Measurements from ENCODE around the gene MALT1.
"Not testable (repeated sequence)": the region's sequence is repeated elsewhere in the genome, so short reads cannot be mapped to it uniquely, and the experiment has no call there.

The MALT1 gene

DNA sequence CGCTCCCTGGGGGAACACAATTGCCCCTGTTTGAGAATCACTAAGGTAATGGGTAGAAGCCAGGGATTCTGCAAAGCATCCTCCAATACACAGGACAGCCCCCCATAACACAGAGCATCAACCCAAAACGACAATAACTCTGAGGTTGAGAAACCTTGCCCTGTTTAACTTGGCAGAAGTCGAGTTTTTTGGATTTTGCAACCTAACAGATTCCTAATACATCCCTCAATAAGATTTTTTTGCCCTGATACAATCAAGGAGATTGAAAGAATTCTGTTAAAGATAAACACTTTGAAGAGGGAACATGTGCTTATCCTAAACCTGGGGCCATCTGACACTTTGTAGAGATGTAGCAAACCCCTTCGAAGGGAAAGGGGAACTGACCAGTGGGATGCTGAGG is 100.9 kb downstream of the MALT1 start:
- peaks cover 1% of the 10 kb centered on the region; the same call in 1 of the 2 replicates for H3K4me1 ChIP-seq (ENCODE audit: control insufficient read depth, insufficient read depth, low read length)
- DNase-seq (ENCODE audit: low read depth, low spot score), result no peak
- no peaks in the 10 kb centered on the region for H3K36me3 ChIP-seq (ENCODE audit: control insufficient read depth, insufficient read depth, low read length)
- no peak overlapping the region for H3K27ac ChIP-seq (ENCODE audit: low read length)
- no CpG with 5 or more reads among the region's 4 CpGs for WGBS (ENCODE audit: insufficient coverage, insufficient read length)
- no peak overlapping the region for H3K4me3 ChIP-seq (ENCODE audit: low read length)
- no peaks in the 10 kb centered on the region for H3K9me3 ChIP-seq (ENCODE audit: control insufficient read depth, insufficient read depth, low read length)
- no peaks in the 10 kb centered on the region for H3K27me3 ChIP-seq (ENCODE audit: control insufficient read depth, insufficient read depth, low read length)

DNA sequence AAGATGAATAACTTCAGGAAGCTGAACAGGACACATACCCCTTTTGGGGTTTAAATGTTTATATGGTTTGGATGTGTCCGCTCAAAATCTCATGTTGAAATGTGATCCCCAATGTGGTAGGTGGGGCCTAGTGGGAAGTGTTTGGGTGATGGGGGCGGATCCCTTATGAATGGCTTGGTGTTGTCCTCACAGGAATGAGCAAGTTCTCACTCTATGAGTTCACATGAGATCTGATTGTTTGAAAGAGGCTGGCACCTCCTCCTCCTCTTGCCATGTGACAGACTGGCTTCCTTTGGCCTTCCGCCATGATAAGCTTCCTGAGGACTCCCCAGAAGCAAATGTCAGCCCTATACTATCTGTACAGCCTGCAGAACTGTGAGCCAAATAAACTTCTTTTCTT is 104.8 kb downstream of the MALT1 start:
- DNase-seq (ENCODE audit: low read depth, low spot score), result no peak
- H3K4me1 ChIP-seq (ENCODE audit: control insufficient read depth, insufficient read depth, low read length), result no peaks in the 10 kb centered on the region
- no peaks in the 10 kb centered on the region for H3K36me3 ChIP-seq (ENCODE audit: control insufficient read depth, insufficient read depth, low read length)
- no peak overlapping the region for H3K27ac ChIP-seq (ENCODE audit: low read length)
- H3K4me3 ChIP-seq (ENCODE audit: low read length), result no peak overlapping the region
- H3K27me3 ChIP-seq (ENCODE audit: control insufficient read depth, insufficient read depth, low read length), result no peaks in the 10 kb centered on the region
- WGBS (ENCODE audit: insufficient coverage, insufficient read length), result no CpG with 5 or more reads among the region's 3 CpGs
- H3K9me3 ChIP-seq (ENCODE audit: control insufficient read depth, insufficient read depth, low read length), result no peaks in the 10 kb centered on the region

DNA sequence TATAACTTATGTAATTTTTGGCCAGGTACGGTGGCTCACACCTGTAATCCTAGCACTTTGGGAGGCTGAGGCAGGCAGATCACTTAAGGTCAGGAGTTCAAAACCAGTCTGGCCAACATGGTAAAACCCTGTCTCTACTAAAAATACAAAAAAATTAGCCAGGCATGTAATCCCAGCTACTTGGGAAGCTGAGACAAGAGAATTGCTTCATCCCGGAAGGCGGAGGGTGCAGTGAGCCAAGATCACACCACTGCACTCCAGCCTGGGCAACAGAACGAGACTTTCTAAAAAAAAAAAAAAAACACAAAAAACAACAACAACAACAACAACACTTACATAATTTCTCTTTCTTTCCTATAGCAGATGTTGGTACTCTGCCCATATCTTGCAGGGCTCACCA is 105.3 kb downstream of the MALT1 start:
- not testable (repeated sequence) for DNase-seq (ENCODE audit: low read depth, low spot score); H3K27ac ChIP-seq (ENCODE audit: low read length); H3K27me3 ChIP-seq (ENCODE audit: control insufficient read depth, insufficient read depth, low read length); H3K4me3 ChIP-seq (ENCODE audit: low read length); H3K36me3 ChIP-seq (ENCODE audit: control insufficient read depth, insufficient read depth, low read length); H3K9me3 ChIP-seq (ENCODE audit: control insufficient read depth, insufficient read depth, low read length); H3K4me1 ChIP-seq (ENCODE audit: control insufficient read depth, insufficient read depth, low read length)
- no CpG with 5 or more reads among the region's 4 CpGs for WGBS (ENCODE audit: insufficient coverage, insufficient read length)

DNA sequence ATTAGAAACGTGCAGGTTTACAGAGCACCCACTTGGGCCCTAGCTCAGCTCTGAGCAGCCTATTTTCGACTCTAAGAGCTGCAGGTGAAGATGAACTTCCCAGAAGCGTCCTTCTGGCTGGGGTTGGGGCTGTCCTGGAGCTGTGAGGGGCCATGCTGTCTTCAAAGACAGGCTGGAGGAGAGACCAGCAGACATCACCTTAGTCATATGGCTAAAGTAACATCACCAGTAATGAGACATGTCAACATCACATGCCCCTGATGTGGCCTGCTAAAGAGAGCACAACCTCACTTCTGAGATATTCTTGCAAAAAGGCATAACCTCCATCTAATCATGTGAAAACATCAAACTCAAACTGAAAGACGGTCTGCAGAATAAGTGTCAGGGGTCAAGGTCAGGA is 106.2 kb downstream of the MALT1 start:
- WGBS (ENCODE audit: insufficient coverage, insufficient read length), result no CpG with 5 or more reads among the region's 4 CpGs
- H3K4me1 ChIP-seq (ENCODE audit: control insufficient read depth, insufficient read depth, low read length), result 0 out of 2 replicates have a peak, but pooled peaks cover 3% of the 10 kb centered on the region
- no peak overlapping the region for H3K4me3 ChIP-seq (ENCODE audit: low read length)
- no peaks in the 10 kb centered on the region for H3K36me3 ChIP-seq (ENCODE audit: control insufficient read depth, insufficient read depth, low read length)
- H3K27ac ChIP-seq (ENCODE audit: low read length), result no peak overlapping the region
- H3K27me3 ChIP-seq (ENCODE audit: control insufficient read depth, insufficient read depth, low read length), result no peaks in the 10 kb centered on the region
- no peak for DNase-seq (ENCODE audit: low read depth, low spot score)
- H3K9me3 ChIP-seq (ENCODE audit: control insufficient read depth, insufficient read depth, low read length), result no peaks in the 10 kb centered on the region

DNA sequence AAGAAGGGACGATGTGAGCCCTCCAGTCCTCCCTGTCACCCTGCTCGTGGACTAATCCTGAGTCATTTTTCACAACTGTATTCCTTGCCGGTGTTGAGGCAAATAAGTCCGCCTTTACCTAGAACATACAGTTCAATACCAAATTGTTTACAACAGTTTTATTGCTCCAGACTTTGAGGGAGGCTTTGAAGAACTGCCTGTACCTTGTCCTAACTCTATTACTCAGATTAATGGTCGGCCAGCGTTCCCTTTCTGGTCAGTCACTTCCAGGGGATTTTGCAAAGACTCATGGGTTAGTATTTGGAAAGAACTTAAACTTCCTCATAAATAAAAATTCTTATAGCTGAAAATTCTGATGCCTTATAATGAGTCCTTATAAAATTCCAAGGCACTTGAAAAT is 108.3 kb downstream of the MALT1 start:
- Histone ChIP-seq H3K4me1 (ENCODE audit: control insufficient read depth, insufficient read depth, low read length) (peaks cover 6% of the 10 kb centered on the region; the same call in 1 of the 2 replicates), H3K36me3 (ENCODE audit: control insufficient read depth, insufficient read depth, low read length) (no peaks in the 10 kb centered on the region), H3K9me3 (ENCODE audit: control insufficient read depth, insufficient read depth, low read length) (no peaks in the 10 kb centered on the region), H3K27me3 (ENCODE audit: control insufficient read depth, insufficient read depth, low read length) (no peaks in the 10 kb centered on the region), H3K27ac (ENCODE audit: low read length) (no peak overlapping the region), H3K4me3 (ENCODE audit: low read length) (no peak overlapping the region)
- no CpG with 5 or more reads among the region's 6 CpGs for WGBS (ENCODE audit: insufficient coverage, insufficient read length)
- DNase-seq (ENCODE audit: low read depth, low spot score), result no peak

DNA sequence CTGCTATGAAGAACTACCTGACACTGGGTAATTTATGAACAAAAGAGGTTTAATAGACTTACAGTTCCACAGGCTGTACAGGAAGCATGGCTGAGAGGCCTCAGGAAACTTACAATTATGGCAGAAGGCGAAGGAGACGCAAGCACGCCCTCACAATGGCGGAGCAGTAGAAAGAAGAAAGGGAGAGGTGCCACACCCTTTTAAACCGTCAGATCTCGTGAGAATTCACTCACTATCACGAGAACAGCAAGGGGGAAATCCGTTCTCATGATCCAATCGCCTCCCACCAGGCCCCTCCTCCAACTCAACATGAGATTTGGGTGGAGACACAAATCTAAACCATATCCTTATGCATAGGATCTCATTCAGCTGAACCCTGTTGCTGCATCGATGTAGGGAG is 108.8 kb downstream of the MALT1 start:
- no CpG with 5 or more reads among the region's 10 CpGs for WGBS (ENCODE audit: insufficient coverage, insufficient read length)
- H3K9me3 ChIP-seq (ENCODE audit: control insufficient read depth, insufficient read depth, low read length), result no peaks in the 10 kb centered on the region
- no peaks in the 10 kb centered on the region for H3K36me3 ChIP-seq (ENCODE audit: control insufficient read depth, insufficient read depth, low read length)
- no peaks in the 10 kb centered on the region for H3K27me3 ChIP-seq (ENCODE audit: control insufficient read depth, insufficient read depth, low read length)
- no peak for DNase-seq (ENCODE audit: low read depth, low spot score)
- peaks cover 8% of the 10 kb centered on the region; the same call in 1 of the 2 replicates for H3K4me1 ChIP-seq (ENCODE audit: control insufficient read depth, insufficient read depth, low read length)
- no peak overlapping the region for H3K4me3 ChIP-seq (ENCODE audit: low read length)
- no peak overlapping the region for H3K27ac ChIP-seq (ENCODE audit: low read length)

DNA sequence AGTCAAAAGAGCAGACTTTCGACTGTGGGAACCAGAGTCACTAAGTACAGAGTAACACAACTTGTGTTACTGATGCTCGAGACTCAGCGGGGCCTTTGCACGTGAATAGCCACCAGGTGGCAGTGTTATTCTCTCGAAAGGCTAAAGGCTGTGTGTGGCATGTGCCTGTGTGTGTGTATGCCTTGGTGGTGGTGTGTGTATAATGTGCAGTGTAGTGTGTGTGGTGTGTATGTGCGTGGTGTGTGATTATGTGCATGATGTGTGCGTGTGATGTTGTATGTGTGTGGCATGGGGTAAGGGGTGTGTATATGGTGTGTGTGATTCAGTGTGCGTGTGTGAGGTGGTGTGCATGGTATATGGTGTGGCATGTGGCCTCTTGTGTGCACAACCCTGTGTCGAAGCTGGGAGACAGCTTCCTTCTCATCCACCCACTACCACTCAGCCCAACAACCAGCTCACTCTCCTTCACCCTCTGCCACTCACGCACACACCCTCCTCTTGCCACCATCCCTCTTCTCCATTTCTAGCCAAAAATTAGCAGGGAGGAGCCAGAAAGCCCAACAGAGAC is 110.4 kb downstream of the MALT1 start:
- Histone ChIP-seq H3K4me1 (ENCODE audit: control insufficient read depth, insufficient read depth, low read length) (peaks cover 11% of the 10 kb centered on the region; the same call in 1 of the 2 replicates), H3K27me3 (ENCODE audit: control insufficient read depth, insufficient read depth, low read length) (no peaks in the 10 kb centered on the region), H3K9me3 (ENCODE audit: control insufficient read depth, insufficient read depth, low read length) (no peaks in the 10 kb centered on the region), H3K36me3 (ENCODE audit: control insufficient read depth, insufficient read depth, low read length) (no peaks in the 10 kb centered on the region), H3K27ac (ENCODE audit: low read length) (no peak overlapping the region), H3K4me3 (ENCODE audit: low read length) (no peak overlapping the region)
- 100% methylated on average over 2 of the region's 10 CpGs for WGBS (ENCODE audit: insufficient coverage, insufficient read length)
- peak; percentile 70 for DNase-seq (ENCODE audit: low read depth, low spot score)

DNA sequence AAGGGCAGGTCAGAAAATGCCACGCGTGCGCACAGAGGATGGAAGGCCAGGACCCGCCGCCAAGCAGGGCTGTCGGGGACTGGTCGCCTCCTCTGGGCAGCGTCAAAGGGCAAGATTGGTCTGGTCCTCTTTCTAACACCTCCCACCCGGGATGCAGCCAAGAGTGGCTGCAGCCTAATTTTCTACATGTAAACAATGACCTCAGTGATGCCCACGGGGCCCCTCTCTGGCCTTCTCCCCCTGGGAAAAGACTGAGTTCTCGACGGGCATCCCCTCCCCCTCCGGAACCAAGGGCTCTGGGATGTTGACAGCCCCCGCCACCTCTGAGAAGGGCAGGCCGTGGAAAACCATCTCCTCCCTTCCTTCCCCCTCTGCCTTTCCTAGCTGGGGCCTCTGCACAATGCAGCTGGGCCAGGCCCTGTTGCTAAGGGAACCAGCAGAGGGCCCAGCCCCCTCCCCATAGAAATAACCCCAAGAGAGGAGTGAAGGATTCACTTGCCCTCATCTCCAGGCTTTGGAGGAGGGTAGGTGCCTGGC is 113.4 kb downstream of the MALT1 start:
- no peak for DNase-seq (ENCODE audit: low read depth, low spot score)
- Histone ChIP-seq H3K36me3 (ENCODE audit: control insufficient read depth, insufficient read depth, low read length) (no peaks in the 10 kb centered on the region), H3K27ac (ENCODE audit: low read length) (no peak overlapping the region), H3K4me3 (ENCODE audit: low read length) (no peak overlapping the region), H3K4me1 (ENCODE audit: control insufficient read depth, insufficient read depth, low read length) (peaks cover 13% of the 10 kb centered on the region; the same call in 1 of the 2 replicates), H3K9me3 (ENCODE audit: control insufficient read depth, insufficient read depth, low read length) (no peaks in the 10 kb centered on the region), H3K27me3 (ENCODE audit: control insufficient read depth, insufficient read depth, low read length) (no peaks in the 10 kb centered on the region)
- no CpG with 5 or more reads among the region's 15 CpGs for WGBS (ENCODE audit: insufficient coverage, insufficient read length)

DNA sequence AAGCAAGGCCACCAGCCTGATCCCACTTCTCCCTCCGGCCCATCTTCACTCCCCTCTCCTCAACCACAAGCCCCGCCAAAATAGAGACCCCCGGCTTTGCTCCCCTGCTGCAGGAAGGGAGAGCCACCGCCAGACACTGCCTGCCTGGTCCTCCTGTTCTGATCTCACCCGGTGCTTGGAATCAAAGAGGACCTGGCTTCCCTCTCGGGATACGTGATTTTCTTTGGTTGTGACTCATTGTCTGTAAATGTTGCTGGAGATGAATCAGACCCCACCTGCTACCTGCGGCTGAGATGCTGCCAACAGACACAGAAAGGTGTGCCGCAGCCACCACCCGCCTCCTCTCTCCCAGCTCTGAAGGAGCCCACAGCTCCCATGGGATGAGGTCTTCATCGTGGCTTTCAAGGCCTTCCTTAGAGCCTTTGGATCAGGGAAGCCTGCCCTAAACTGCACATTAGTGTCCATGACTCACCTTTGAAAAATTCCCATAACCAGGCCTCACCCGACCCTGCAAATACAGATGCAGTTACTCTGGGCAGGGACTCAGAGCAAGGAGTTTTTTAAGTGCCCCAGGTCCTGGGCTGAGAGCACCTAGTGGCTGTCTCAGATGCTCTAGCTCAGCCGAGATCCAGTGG is 114.0 kb downstream of the MALT1 start:
- no peak overlapping the region for H3K27ac ChIP-seq (ENCODE audit: low read length)
- H3K4me1 ChIP-seq (ENCODE audit: control insufficient read depth, insufficient read depth, low read length), result peaks cover 16% of the 10 kb centered on the region; the same call in 1 of the 2 replicates

DNA sequence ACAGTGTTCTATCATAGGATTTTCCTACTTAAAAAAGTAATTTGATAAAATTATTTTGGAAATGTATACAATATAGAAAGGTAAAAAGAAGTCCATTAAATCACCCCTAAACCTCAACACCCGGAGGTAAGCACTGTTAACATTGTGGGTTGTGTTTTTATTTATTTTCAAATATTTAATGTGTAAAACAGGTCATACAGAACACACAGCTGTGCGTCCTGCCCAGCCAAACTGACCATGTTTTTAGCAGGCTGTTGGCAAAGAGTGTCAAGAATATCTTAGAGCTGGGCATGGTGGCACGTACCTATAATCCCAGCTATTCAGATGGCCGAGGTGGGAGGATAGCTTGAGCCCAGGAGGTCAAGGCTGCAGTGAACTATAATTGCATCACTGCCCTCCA is 114.6 kb downstream of the MALT1 start:
- H3K9me3 ChIP-seq (ENCODE audit: control insufficient read depth, insufficient read depth, low read length), result no peaks in the 10 kb centered on the region
- H3K27ac ChIP-seq (ENCODE audit: low read length), result no peak overlapping the region
- H3K4me3 ChIP-seq (ENCODE audit: low read length), result no peak overlapping the region
- no peak for DNase-seq (ENCODE audit: low read depth, low spot score)
- H3K4me1 ChIP-seq (ENCODE audit: control insufficient read depth, insufficient read depth, low read length), result peaks cover 16% of the 10 kb centered on the region; the same call in 1 of the 2 replicates
- no CpG with 5 or more reads among the region's 4 CpGs for WGBS (ENCODE audit: insufficient coverage, insufficient read length)
- no peaks in the 10 kb centered on the region for H3K36me3 ChIP-seq (ENCODE audit: control insufficient read depth, insufficient read depth, low read length)
- H3K27me3 ChIP-seq (ENCODE audit: control insufficient read depth, insufficient read depth, low read length), result no peaks in the 10 kb centered on the region

More for the DNA sequence above, 114.0 kb downstream of the MALT1 start:
- H3K9me3 ChIP-seq (ENCODE audit: control insufficient read depth, insufficient read depth, low read length), result no peaks in the 10 kb centered on the region
- H3K4me3 ChIP-seq (ENCODE audit: low read length), result no peak overlapping the region
- no peaks in the 10 kb centered on the region for H3K27me3 ChIP-seq (ENCODE audit: control insufficient read depth, insufficient read depth, low read length)
- WGBS (ENCODE audit: insufficient coverage, insufficient read length), result no CpG with 5 or more reads among the region's 13 CpGs
- H3K36me3 ChIP-seq (ENCODE audit: control insufficient read depth, insufficient read depth, low read length), result no peaks in the 10 kb centered on the region
- no peak for DNase-seq (ENCODE audit: low read depth, low spot score)
